ENCODE measurements around the gene LSAMP.

The LSAMP gene

DNA sequence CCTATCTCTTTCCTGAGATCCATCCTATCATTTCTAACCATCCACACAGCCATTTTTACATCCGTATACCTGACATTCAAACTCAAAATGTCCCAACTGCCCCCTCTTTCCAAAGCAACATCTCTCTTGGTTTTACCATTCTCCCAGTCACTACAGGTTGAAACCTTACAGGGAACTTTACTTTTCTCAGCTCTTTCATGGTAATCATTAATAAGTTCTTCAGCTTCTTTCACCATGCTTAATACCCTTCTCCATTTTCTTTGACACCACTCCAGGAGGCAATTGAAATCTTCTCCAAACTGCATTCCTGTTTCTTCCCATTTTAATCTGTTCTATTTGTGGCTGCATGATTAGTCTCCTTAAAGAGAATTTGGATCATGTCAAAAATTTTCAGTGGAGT is 469.5 kb downstream of the LSAMP start:
- TF ChIP-seq, protein P1, sequence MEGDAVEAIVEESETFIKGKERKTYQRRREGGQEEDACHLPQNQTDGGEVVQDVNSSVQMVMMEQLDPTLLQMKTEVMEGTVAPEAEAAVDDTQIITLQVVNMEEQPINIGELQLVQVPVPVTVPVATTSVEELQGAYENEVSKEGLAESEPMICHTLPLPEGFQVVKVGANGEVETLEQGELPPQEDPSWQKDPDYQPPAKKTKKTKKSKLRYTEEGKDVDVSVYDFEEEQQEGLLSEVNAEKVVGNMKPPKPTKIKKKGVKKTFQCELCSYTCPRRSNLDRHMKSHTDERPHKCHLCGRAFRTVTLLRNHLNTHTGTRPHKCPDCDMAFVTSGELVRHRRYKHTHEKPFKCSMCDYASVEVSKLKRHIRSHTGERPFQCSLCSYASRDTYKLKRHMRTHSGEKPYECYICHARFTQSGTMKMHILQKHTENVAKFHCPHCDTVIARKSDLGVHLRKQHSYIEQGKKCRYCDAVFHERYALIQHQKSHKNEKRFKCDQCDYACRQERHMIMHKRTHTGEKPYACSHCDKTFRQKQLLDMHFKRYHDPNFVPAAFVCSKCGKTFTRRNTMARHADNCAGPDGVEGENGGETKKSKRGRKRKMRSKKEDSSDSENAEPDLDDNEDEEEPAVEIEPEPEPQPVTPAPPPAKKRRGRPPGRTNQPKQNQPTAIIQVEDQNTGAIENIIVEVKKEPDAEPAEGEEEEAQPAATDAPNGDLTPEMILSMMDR (conservative IDR thresholded peaks at IDR 0.05; ENCODE audit: low read depth): no peak
- H3K27ac ChIP-seq: no peak overlapping the region
- ChIA-PET CTCF (no interaction called here), POLR2A (ENCODE audit: low non-redundant PET) (no interaction called here)
- no peak for DNase-seq (ENCODE audit: low spot score)

DNA sequence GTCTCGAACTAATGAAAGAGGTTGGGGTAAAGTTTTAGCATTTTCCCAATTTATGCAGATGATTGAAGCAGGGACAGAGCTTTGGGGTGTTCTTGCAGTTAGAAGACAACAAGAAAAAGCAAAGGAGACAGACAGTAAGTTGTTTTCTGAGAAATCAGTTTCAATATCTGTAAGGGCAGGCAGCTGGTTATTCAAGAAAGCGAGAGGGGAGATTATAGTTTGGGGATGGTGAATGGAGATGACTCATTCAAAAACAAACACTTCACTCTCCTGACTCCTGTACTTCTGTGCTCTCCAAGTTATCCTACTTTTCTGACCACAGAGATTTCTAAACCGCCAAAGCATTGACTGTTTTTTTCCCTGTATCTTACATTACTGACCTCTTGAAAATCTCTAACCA is 469.9 kb downstream of the LSAMP start:
- H3K27ac ChIP-seq: no peak overlapping the region
- POLR2A ChIA-PET (ENCODE audit: low non-redundant PET): no interaction called here
- DNase-seq (ENCODE audit: low spot score): peak; percentile 60
- CTCF ChIA-PET: no interaction called here
- TF ChIP-seq, protein P1 (conservative IDR thresholded peaks at IDR 0.05; ENCODE audit: low read depth): no peak

DNA sequence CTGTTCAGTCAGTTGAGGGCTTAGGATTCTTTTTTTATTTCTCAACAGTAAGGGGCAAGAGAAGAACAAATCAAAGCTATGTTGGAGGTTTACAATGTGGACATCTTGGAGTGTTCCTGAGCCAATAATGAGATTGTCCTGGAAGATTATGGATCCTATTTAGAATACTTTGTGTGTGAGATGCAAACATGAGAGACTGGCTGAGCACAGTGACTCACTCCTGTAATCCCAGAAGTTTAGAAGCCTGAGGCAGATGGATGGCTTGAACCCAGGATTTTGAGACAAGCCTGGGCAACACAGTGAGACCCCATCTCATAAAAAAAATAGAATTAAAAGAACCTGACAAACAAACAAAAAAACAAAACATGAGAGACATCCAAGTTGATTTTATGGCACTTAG is 470.3 kb downstream of the LSAMP start:
- TF ChIP-seq, protein P1 (conservative IDR thresholded peaks at IDR 0.05; ENCODE audit: low read depth): no peak
- POLR2A ChIA-PET (ENCODE audit: low non-redundant PET): no interaction called here
- H3K27ac ChIP-seq: no peak overlapping the region
- CTCF ChIA-PET: no interaction called here
- no peak for DNase-seq (ENCODE audit: low spot score)

DNA sequence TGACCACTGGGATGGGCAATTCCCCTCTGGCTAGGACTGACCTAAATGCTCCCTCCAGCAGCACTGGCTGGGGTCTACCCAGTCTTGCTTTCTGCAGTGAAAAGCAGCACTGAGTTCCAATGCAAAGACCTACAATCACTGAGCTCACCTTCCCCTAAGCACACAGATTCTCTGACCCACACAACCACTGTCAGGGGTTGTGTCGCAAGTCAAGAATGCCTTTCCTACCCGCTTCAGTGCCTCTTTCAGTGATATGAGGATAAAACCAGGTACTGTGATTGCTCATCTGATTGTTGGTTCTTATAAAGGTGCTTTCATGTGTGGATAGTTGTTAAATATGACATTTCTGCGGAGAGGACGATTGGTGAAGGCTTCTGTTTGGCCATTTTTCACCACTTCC is 476.4 kb downstream of the LSAMP start:
- no peak overlapping the region for H3K27ac ChIP-seq
- DNase-seq (ENCODE audit: low spot score): no peak
- ChIA-PET POLR2A (ENCODE audit: low non-redundant PET) (no interaction called here), CTCF (no interaction called here)
- TF ChIP-seq, protein P1 (conservative IDR thresholded peaks at IDR 0.05; ENCODE audit: low read depth): no peak

DNA sequence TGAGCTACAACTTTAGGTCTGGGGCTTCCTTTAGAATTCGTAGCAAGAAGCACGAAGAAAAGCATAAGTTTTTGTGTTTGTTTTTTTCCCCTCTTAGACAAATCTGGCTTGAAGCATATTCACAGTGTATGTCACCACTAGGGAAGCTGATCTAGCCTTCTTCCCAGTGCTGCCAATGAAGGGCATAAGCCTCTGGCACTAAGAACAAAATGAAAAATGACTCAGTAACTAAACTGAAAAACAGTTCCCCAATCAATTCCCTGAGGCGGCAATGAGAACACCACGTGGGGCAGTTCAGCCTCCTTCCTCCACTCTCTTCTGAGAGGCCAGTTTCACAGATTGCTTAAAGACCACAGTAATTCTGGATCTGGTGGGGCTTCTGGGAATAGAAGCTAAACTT is 483.9 kb downstream of the LSAMP start:
- TF ChIP-seq, protein P1 (conservative IDR thresholded peaks at IDR 0.05; ENCODE audit: low read depth): no peak
- DNase-seq (ENCODE audit: low spot score): no peak
- CTCF ChIA-PET: interaction anchor here (0.6 kb wide), 1 partner anchor 37 kb away, joined by 4 read pairs; no protein-coding TSS in a partner anchor
- no peak overlapping the region for H3K27ac ChIP-seq
- POLR2A ChIA-PET (ENCODE audit: low non-redundant PET): no interaction called here

DNA sequence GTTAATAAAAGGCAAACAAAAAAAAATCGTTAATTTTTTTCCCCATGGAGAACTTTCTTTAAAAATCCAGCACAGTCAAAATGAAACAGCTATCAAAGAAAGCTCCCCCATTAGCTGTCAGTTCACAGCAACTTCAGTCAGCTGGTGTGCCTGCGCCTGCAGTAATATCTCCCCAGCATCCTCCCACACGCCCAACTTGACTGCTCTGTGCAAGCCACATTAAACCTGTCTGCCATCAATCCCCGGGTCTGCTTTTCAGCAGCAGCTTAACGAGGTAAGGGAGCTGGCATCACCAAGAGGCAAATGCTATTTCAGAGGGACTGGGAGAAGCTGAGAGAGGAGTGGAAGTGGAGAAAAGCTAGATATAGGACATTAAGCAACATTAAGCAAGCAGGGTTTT is 484.5 kb downstream of the LSAMP start:
- TF ChIP-seq, protein P1 (conservative IDR thresholded peaks at IDR 0.05; ENCODE audit: low read depth): no peak
- POLR2A ChIA-PET (ENCODE audit: low non-redundant PET): no interaction called here
- no peak overlapping the region for H3K27ac ChIP-seq
- CTCF ChIA-PET: interaction anchor here (0.6 kb wide), 1 partner anchor 36 kb away, joined by 4 read pairs; no protein-coding TSS in a partner anchor
- no peak for DNase-seq (ENCODE audit: low spot score)

DNA sequence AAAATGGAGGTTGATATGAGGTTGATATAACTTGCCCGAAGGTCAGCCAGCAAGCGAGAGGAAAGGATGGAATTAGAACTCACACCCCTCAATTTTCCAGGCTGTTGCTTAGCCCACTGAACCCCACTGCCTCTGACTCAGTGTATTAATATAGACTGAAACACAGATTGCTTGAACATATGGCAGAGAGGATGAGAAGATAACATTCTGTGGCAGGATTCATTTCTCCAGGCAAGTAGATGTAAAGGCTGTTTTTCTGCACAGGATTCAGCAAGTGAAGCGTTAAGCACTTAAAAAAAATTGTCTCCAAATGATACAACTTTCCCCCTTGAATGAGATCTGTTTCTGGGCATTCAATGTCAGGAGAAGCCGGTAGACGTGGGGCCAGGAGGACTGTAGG is 486.8 kb downstream of the LSAMP start:
- TF ChIP-seq, protein P1 (conservative IDR thresholded peaks at IDR 0.05; ENCODE audit: low read depth): no peak
- ChIA-PET CTCF (no interaction called here), POLR2A (ENCODE audit: low non-redundant PET) (no interaction called here)
- no peak overlapping the region for H3K27ac ChIP-seq
- no peak for DNase-seq (ENCODE audit: low spot score)
